GM20000 (cell line): ENCODE data around the gene KLHL4.
A peak's percentile ranks its signal among the peaks of the same experiment; 100 is the strongest.
"Not testable (repeated sequence)": the region's sequence is repeated elsewhere in the genome, so short reads cannot be mapped to it uniquely, and the experiment has no call there.

ENCODE experiments used
- DNase-seq: peaks from one replicate; pipeline ENCODE4 v3.0.0; 2012; ENCODE audit warnings: low spot score
- CTCF ChIP-seq: IDR thresholded peaks from 2 replicates; pipeline ENCODE4 v1.5.1; 2012; ENCODE audit warnings: mild to moderate bottlenecking, control low read depth; ENCODE audit errors: extremely low read depth, missing control alignments

The KLHL4 gene

DNA sequence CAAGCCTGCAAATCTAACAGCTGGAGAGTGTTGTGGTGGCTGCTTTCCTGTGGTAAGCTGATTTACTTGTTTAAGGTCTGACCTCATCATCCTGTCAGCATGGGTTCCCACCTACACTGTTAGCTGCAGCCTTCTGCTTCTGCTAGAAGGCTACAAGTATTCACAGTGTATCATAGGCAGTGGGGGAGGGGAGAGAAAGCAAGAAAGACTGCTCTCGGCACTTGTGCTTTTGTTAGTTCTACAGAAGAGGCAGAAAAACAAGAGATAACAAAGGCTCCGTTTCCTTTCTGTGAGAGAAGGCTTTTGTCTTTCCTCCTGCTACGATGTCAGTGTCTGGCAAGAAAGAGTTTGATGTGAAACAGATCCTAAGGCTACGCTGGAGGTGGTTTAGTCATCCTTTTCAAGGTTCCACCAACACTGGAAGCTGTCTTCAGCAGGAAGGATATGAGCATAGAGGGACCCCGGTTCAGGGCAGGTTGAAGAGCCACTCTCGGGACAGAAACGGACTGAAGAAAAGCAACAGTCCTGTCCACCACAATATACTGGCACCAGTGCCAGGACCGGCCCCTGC lies at the start of gene KLHL4:
Gene KLHL4 (plus strand): TSS at position 232 of the 571 bp plus-strand sequence. CDS start 92 bp downstream, at position 324.
- no peak for TF ChIP-seq CTCF
- DNase-seq = peak; percentile 0

- DNase-seq = no peak
- TF ChIP-seq CTCF = no peak
Measured at GRCh38 chrX:87468941-87469340, 48.7 kb upstream of the KLHL4 start.

DNA sequence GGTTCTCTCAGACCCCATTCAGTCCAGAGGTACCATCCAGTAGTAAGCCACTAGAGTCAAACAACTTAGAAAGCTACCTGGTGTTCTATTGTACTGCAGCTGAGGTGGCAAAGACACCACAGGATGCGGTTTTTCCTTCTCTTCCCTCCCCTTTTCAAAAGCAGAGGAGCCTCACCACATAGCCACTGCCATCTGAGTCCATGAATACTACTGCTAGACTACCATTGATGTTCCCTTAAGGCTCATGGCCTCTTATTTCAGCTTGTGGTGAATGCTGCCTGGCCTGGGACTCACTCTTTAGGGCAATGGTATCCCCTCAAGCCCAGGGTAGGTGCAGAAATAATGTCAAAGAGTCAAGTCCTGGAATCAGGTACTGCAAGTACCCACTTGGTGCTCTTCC lies 41.8 kb upstream of the KLHL4 start:
- TF ChIP-seq CTCF = no peak

GRCh38 chrX:87478703-87479102 lies 38.9 kb upstream of the KLHL4 start:
- DNase-seq = not testable (repeated sequence)

More for the DNA sequence above, 41.8 kb upstream of the KLHL4 start:
- no peak for DNase-seq

DNA sequence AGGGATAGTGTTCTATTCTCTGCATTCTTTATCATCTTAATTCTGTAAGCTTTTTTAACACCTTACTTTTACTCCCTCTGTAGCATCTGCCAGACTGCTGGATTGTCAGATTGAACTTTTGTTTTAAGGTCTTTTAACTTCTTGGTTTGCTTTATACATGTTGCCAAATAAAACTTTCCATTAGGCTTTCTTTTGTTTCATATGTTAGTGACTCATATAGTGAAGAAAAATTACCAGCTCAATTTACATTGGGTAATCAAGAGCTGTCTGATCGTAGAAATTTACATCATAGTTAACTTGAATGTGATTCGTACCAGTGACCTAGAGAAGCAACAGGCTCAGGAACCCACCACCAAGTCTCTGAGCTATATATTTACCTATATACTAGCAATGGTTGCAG lies 28.5 kb upstream of the KLHL4 start:
- TF ChIP-seq CTCF = no peak
- DNase-seq = no peak

DNA sequence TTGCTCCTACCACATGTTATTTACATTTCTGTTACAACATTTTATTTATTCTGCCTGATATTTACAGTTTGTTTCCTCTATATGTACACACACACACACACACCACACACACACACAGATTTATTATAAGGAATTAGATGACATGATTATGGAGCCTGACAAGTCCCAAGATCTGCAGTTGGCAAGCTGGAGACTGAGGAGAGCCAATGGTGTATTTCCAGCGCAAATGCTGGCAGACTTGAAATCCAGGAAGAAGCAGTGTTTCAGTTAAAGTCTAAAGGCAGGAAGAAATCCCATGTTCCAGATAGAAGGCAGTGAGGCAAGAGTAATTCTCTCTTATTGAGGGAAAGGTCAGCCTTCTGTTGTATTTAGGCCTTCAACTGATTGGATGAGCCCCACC lies 1.8 kb upstream of the KLHL4 start:
- no peak for DNase-seq
- TF ChIP-seq CTCF = no peak

DNA sequence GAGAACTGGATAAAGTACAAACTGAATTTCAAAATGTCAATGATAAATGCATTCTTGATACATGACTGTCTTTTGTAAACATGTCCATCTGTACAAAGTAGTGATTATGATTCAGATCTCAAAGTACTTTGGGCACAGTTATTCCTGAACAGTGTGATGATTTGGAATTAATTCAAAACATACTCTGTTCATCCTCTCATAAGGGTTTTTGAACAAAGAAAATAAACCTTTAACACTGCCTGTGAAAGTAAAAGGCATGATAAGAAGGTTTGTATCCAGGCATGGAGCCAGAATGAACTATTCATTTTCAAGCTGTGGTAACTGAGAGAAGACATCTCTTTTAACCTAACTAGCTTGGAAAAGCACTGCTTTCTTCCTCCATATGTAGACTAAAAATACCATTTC lies 883 bp upstream of the KLHL4 start:
- no peak for DNase-seq
- TF ChIP-seq CTCF = no peak

- DNase-seq = no peak
- no peak for TF ChIP-seq CTCF
Measured at GRCh38 chrX:87518504-87518903, 902 bp downstream of the KLHL4 start.
